NCI-H1092 (cell line): ENCODE measurements around the gene NUDT8.
"Not testable (repeated sequence)": the region's sequence is repeated elsewhere in the genome, so short reads cannot be mapped to it uniquely, and the experiment has no call there.

ENCODE experiments used
- DNase-seq: peaks from one replicate; lab custom pipeline; 2025; lab: John Stamatoyannopoulos, UW

NUDT8 gene

GRCh38 chr11:67613313-67613959 is 16.3 kb downstream of the NUDT8 start:
- DNase-seq = no peak

GRCh38 chr11:67612751-67613150 is 17.0 kb downstream of the NUDT8 start:
- DNase-seq = no peak

- no peak for DNase-seq
Measured at GRCh38 chr11:67611704-67612587, 17.8 kb downstream of the NUDT8 start.

GRCh38 chr11:67611165-67611564 is 18.6 kb downstream of the NUDT8 start:
- DNase-seq = no peak

- no peak for DNase-seq
Measured at GRCh38 chr11:67610302-67610868, 19.4 kb downstream of the NUDT8 start.

GRCh38 chr11:67609316-67609715 is 20.4 kb downstream of the NUDT8 start:
- DNase-seq = no peak

- DNase-seq = no peak
Measured at GRCh38 chr11:67608486-67608885, 21.3 kb downstream of the NUDT8 start.

GRCh38 chr11:67607507-67607906 is 22.2 kb downstream of the NUDT8 start:
- no peak for DNase-seq

- DNase-seq = peak; percentile 97
Measured at GRCh38 chr11:67606492-67607295, 23.0 kb downstream of the NUDT8 start, which contains the start of gene NDUFV1. Gene NDUFV1 (plus strand): TSS chr11:67606936. CDS start chr11:67607005, 69 bp downstream.

GRCh38 chr11:67606093-67606491 is 23.6 kb downstream of the NUDT8 start:
- DNase-seq = no peak

GRCh38 chr11:67605231-67606011 is 24.3 kb downstream of the NUDT8 start:
- no peak for DNase-seq

GRCh38 chr11:67604815-67605214 is 24.9 kb downstream of the NUDT8 start:
- no peak for DNase-seq

GRCh38 chr11:67604119-67604518 is 25.6 kb downstream of the NUDT8 start:
- not testable (repeated sequence) for DNase-seq

- DNase-seq = no peak
Measured at GRCh38 chr11:67601098-67601497, 28.6 kb downstream of the NUDT8 start.

GRCh38 chr11:67600324-67601029 is 29.3 kb downstream of the NUDT8 start:
- DNase-seq = no peak

- no peak for DNase-seq
Measured at GRCh38 chr11:67599149-67599548, 30.6 kb downstream of the NUDT8 start.

- not testable (repeated sequence) for DNase-seq
Measured at GRCh38 chr11:67597963-67598362, 31.8 kb downstream of the NUDT8 start.

GRCh38 chr11:67597458-67597857 is 32.3 kb downstream of the NUDT8 start:
- DNase-seq = not testable (repeated sequence)

GRCh38 chr11:67596753-67597300 is 32.9 kb downstream of the NUDT8 start:
- no peak for DNase-seq

GRCh38 chr11:67594480-67594879 is 35.3 kb downstream of the NUDT8 start:
- no peak for DNase-seq
